Esophagus (tissue), 2 donors: Measurements from ENCODE around the gene DDX17. TPM values are rescaled to one million over a fixed set of nuclear protein-coding genes. Genes with fewer than 3 reads are reported as not detected.
"Not testable (repeated sequence)": the region's sequence is repeated elsewhere in the genome, so short reads cannot be mapped to it uniquely, and the experiment has no call there.

ENCODE experiments used
- H3K27ac ChIP-seq, 2 donors: one replicate each; pipeline ENCODE4 v1.5.1; 2013; ENCODE audit warnings: low read depth in 2 of 2, mild to moderate bottlenecking in 2 of 2, inconsistent platforms in 1 of 2, low read length in 1 of 2, moderate library complexity in 1 of 2
- H3K27me3 ChIP-seq, 2 donors: one replicate each; pipeline ENCODE4 v1.6.1; 2013; ENCODE audit warnings: low read length in 2 of 2, control low read depth in 1 of 2, mild to moderate bottlenecking in 1 of 2; ENCODE audit not compliant: insufficient read depth in 2 of 2, control insufficient read depth in 1 of 2
- H3K36me3 ChIP-seq, 2 donors: one replicate each; pipeline ENCODE4 v1.6.1; 2013; ENCODE audit warnings: low read length in 1 of 2; ENCODE audit not compliant: control insufficient read depth in 2 of 2, insufficient read depth in 2 of 2
- H3K4me1 ChIP-seq, 2 donors: one replicate each; pipeline ENCODE4 v1.6.1; 2013; ENCODE audit warnings: low read length in 1 of 2; ENCODE audit not compliant: control insufficient read depth in 2 of 2, insufficient read depth in 2 of 2
- H3K4me3 ChIP-seq, 2 donors: one replicate each; pipeline ENCODE4 v1.5.1; 2013; ENCODE audit warnings: low read length in 2 of 2, mild to moderate bottlenecking in 2 of 2, low read depth in 1 of 2, moderate library complexity in 1 of 2
- H3K9me3 ChIP-seq, 2 donors: one replicate each; pipeline ENCODE4 v1.6.1; 2013; ENCODE audit warnings: mild to moderate bottlenecking in 2 of 2, low read depth in 1 of 2, low read length in 1 of 2, moderate library complexity in 1 of 2; ENCODE audit not compliant: control insufficient read depth in 2 of 2, insufficient read depth in 1 of 2
- WGBS, 2 donors: extraction: QIAGEN DNeasy Blood & Tissue Kit; methylation state at CpG; one replicate each; pipeline ENCODE4 v1.1.7; 2013; 5-methylcytosine and 5-hydroxymethylcytosine counted together
- polyA plus RNA-seq, 2 donors: library from polyadenylated mRNA; stranded (reverse); fragments of 200-250 nt; gene quantifications; one replicate each; pipeline ENCODE4 v1.2.3, GENCODE V29; 2013
- donor health status: healthy with polysubstance abuse.
- donor health status: Bipolar disorder and iron deficiency.

Gene DDX17
- polyA plus RNA-seq, 2 donors = 95.5 to 143 TPM

DNA sequence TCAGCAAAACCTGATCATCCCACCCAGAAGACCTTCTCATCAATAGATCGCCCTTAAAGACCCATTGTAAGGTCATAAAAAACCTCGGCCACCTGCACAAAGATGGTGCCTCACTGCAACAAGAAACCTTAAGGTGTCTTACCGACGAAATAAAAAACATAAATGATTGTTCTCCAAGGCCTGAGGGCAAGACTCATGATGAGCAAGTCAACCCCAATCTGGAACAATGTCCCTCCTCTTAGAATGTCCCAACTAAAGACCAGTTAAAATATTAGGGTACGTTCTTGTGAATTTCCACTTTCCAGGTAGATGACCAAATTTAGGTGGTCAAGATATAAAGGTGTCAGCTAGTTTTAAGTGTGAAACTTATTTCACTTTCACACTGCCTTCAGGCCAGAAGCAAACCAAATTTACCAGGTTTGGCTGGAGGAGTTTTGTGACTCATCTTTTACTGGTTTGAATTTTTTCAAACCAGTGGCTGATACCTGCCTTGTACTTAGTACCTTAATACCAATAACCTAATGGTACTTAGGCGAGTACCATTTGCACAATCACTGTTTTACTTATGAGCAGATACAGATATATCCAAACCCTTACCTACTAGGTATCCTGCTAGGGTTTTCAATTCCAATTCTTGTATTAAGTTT is 23.3 kb downstream of the DDX17 start:
- Histone ChIP-seq H3K36me3 (peaks cover 23 to 24% of the 10 kb centered on the region in 2 donors), H3K9me3 (no peaks in the 10 kb centered on the region)
- 90% methylated on average over 6 of the region's 6 CpGs for WGBS, 2 donors

DNA sequence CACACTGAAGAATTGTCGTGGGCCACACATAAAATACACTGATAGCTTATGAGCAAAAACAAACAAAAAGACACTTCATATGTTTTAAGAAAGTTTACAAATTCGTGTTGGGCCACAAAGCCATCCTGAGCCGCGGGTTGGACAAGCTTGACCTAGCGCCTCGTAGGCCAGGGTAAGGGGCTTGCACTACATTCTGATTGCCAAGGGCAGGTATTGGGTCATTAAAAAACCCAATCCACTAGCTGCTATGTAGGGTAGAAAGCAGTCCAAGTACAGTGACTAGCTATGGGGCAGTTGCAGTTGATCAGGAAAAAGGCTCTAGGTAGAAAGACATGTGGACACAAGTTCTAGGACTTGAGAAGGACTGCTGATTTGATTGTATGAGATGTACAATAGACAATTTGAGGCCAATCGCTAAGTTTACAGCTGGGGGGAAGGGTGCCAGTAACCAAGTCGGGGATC is 24.2 kb downstream of the DDX17 start:
- peaks cover 21 to 24% of the 10 kb centered on the region in 2 donors for H3K36me3 ChIP-seq
- no peaks in the 10 kb centered on the region for H3K9me3 ChIP-seq
- no peak overlapping the region for H3K4me3 ChIP-seq
- H3K4me1 ChIP-seq = no peaks in the 10 kb centered on the region
- no peak overlapping the region for H3K27ac ChIP-seq
- 86 to 91% methylated on average over 8 of the region's 8 CpGs for WGBS, 2 donors
- H3K27me3 ChIP-seq = no peaks in the 10 kb centered on the region

More for the DNA sequence above, 23.3 kb downstream of the DDX17 start:
- no peak overlapping the region for H3K27ac ChIP-seq
- H3K4me3 ChIP-seq = no peak overlapping the region
- H3K27me3 ChIP-seq = no peaks in the 10 kb centered on the region
- H3K4me1 ChIP-seq = no peaks in the 10 kb centered on the region

DNA sequence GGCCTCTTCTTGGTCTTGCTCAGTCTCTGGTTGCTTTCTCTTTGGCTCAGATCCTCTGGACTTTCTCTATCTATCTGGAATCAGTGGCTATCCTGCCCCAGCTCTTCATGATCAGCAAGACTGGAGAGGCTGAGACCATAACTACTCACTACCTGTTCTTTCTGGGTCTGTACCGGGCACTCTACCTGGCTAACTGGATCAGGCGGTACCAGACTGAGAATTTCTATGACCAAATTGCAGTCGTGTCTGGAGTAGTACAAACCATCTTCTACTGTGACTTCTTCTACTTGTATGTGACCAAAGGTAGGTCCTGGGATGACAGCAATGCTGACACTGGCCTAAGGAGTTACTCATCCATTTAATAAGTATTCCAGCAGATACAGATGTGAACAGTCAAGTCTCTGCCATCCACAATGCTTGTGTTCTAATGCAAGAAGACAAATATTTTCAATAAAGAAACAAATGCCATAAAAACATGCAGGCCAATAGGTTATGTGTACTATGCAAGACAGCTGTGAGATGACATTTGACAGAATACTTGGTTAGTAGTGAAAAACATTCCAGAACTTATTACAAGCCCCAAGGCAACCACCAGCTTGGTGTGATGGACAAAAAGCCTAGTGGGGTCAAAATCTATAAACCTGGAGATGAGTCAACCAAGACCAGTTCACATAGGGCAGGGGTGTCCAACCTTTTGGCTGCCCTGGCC is 24.8 kb downstream of the DDX17 start:
- Histone ChIP-seq H3K4me1 (no peaks in the 10 kb centered on the region), H3K27me3 (no peaks in the 10 kb centered on the region), H3K4me3 (no peak overlapping the region), H3K36me3 (peaks cover 21 to 24% of the 10 kb centered on the region in 2 donors), H3K9me3 (no peaks in the 10 kb centered on the region), H3K27ac (no peak overlapping the region)
- WGBS, 2 donors = 90 to 92% methylated on average over 3 of the region's 3 CpGs

DNA sequence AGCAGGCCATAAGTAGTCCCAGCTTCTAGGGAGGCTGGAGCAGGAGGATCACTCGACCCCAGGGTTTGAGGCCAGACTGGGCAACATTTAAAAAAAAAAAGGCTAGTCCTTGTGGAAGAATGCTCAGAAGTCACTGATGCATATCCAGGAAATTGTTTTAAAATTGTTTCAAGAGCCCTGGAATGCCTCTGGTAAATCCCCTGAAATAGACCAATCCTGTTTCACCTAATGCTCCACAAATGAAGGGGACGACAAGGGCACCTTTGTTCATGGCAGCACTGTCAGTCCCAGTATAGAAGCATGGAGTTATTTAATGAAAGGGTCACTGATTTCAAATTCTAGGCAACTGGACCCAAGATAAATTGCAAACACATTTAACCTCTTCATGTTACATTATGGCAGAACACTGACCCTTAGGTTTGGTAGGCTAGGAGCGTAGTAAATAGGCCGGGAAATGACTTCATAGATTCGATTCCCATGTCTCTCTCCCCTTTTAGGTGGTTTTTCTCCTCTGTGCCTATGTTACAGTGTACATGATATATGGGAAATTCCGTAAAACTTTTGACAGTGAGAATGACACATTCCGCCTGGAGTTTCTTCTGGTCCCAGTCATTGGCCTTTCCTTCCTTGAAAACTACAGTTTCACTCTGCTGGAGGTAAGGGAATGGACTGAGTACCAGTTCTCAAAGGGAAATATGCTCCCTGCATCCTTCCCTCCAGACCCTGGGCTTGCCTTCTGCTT is 26.8 kb downstream of the DDX17 start:
- no peaks in the 10 kb centered on the region for H3K4me1 ChIP-seq
- H3K27me3 ChIP-seq = no peaks in the 10 kb centered on the region
- 73 to 80% methylated on average over 7 of the region's 7 CpGs for WGBS, 2 donors
- H3K27ac ChIP-seq = no peak overlapping the region
- H3K36me3 ChIP-seq = peaks cover 10 to 12% of the 10 kb centered on the region in 2 donors
- no peak overlapping the region for H3K4me3 ChIP-seq
- H3K9me3 ChIP-seq = no peaks in the 10 kb centered on the region

DNA sequence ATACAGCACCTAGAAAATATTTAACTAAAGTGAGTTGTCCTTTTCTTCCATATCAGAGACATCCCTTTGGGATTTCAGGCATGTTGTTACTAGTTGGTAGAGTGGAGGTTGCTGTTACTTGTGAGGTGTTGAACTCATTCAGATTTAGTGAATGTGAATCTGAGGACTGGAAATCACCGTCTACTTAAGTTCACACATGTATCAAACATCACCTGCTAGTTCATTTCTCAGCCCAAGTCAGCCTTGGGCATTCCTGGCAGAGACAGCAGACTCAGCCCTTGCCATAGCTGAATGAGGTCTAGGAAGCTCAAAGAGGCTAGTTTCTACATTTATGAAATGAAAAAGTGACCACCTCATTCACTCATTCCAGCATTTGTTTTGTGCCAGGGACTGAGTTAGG is 28.5 kb downstream of the DDX17 start:
- 58 to 65% methylated on average over 1 of the region's 1 CpG for WGBS, 2 donors
- H3K27ac ChIP-seq = no peak overlapping the region

DNA sequence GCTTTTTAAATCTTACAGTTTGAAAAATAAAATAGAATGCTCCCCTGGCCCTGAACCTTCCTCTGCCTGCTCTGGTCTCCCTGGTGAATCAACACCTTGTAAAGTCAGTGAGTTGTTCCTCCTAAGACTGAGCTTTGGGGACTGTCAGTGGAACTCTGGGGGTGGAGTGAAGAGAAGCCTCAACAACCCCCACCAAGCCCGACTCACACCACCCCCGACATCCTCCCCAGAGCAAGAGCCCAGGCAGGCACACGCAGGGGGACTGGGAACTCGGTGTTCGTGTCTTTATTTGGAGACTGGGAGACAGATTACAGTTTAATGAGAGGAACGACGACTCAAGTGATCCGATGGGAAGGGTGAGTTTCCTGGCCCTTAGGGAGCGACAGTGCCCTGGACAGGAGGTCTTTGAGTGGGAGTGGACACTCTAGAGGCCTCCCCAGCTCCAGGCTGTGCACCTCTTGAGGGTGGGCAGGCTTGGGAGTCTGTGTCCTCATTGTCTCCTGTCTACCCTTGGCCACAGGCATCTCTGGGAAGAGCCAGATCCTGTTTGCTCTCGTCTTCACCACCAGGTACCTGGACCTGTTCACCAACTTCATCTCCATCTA is 32.0 kb downstream of the DDX17 start:
- Histone ChIP-seq H3K36me3 (no peaks in the 10 kb centered on the region), H3K27ac (no peak overlapping the region), H3K9me3 (no peaks in the 10 kb centered on the region), H3K4me1 (no peaks in the 10 kb centered on the region), H3K4me3 (no peak overlapping the region), H3K27me3 (no peaks in the 10 kb centered on the region)
- 63% methylated on average over 10 of the region's 10 CpGs for WGBS, 2 donors

More for the DNA sequence above, 28.5 kb downstream of the DDX17 start:
- H3K27me3 ChIP-seq = no peaks in the 10 kb centered on the region
- H3K4me3 ChIP-seq = no peak overlapping the region
- H3K4me1 ChIP-seq = no peaks in the 10 kb centered on the region
- H3K9me3 ChIP-seq = no peaks in the 10 kb centered on the region
- H3K36me3 ChIP-seq = peaks cover 2 to 9% of the 10 kb centered on the region in 2 donors

DNA sequence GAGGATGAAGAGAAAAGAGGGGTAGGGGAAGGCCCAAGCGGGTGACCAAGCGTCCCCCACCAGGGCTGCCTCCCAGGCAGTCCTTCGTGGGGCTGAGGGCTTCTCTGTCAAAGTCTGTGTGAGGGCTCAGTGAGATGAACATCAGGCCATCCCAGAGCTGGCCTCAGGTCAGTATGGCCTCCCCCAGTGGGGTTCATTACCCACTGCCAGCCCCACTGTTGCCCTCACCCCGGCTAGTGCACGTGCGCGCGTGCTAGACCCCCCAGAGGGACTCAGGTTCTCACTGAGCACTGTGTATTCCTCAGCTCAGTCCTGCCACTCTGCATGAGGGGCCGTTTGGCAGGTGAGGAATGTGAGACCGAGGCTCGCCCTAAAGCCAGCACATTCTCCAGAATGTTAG is 34.9 kb downstream of the DDX17 start:
- no peaks in the 10 kb centered on the region for H3K36me3 ChIP-seq
- peaks cover 0 to 7% of the 10 kb centered on the region in 2 donors for H3K4me1 ChIP-seq
- WGBS, 2 donors = 87 to 92% methylated on average over 11 of the region's 11 CpGs
- H3K27me3 ChIP-seq = no peaks in the 10 kb centered on the region
- no peaks in the 10 kb centered on the region for H3K9me3 ChIP-seq
- H3K4me3 ChIP-seq = no peak overlapping the region
- no peak overlapping the region for H3K27ac ChIP-seq

DNA sequence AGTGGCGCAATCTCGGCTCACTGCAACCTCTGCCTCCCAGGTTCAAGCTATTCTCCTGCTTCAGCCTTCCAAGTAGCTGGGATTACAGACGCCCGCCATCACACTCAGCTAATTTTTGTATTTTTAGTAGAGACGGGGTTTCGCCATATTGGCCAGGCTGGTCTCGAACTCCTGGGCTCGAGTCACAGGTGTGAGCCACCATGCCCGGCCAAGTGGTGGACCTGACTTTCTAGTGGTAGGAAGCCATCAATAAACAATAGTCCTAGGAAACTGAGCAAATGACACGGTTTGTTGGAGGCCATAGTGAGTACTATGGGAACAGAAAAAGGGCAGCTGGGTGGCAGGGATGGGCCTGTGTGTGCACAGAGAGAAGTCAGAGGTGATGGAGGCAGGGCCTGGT is 35.9 kb downstream of the DDX17 start:
- WGBS, 2 donors = 95% methylated on average over 10 of the region's 10 CpGs
- not testable (repeated sequence) for H3K36me3 ChIP-seq, H3K27ac ChIP-seq, H3K4me1 ChIP-seq, H3K4me3 ChIP-seq, H3K27me3 ChIP-seq, H3K9me3 ChIP-seq

DNA sequence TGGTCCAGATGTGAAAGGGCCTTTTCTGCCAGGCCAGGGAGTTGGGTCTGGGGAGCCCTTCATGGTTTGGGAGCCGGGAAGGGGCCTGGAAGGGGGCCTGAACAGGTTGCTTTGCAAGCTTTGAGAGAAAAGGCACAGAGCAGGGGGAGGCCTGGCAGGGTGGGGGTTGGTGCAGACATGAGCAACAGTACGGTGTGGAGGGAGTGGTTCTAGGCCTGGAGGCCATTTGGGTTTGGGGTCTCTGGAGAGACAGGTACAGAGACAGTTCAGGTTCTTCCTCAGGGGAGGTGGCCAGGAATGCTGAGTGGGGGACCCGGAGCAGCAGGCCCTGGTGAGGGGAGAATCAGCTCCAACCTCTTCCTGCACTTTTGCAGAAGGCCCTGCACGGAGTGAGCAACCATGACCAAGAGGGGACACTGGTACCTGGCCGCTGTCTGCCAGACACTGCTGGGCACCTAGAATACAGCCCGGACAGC is 36.8 kb downstream of the DDX17 start:
- Histone ChIP-seq H3K27me3 (no peaks in the 10 kb centered on the region), H3K4me1 (peaks cover 0 to 7% of the 10 kb centered on the region in 2 donors), H3K9me3 (no peaks in the 10 kb centered on the region), H3K27ac (no peak overlapping the region), H3K4me3 (no peak overlapping the region), H3K36me3 (no peaks in the 10 kb centered on the region)
- WGBS, 2 donors = 91 to 93% methylated on average over 6 of the region's 6 CpGs
